K562 (cell line): ENCODE results near the gene ACTR1B. TPM values are rescaled to one million over a fixed set of nuclear protein-coding genes. Genes with fewer than 3 reads are reported as not detected.

Source experiments
- CC2D1A ChIP-seq: fragments of 450-650 bp; IDR thresholded peaks from 2 replicates; pipeline ENCODE4 v1.6.1; 2017; ENCODE audit warnings: mild to moderate bottlenecking
- HDAC2 ChIP-seq: fragments of 450-650 bp; IDR thresholded peaks from 2 replicates; pipeline ENCODE4 v1.6.1; 2016; ENCODE audit warnings: mild to moderate bottlenecking
- MGA ChIP-seq: fragments of 450-650 bp; IDR thresholded peaks from 2 replicates; pipeline ENCODE4 v1.6.1; 2016; ENCODE audit warnings: mild to moderate bottlenecking, moderate library complexity
- PKNOX1 ChIP-seq: fragments of 450-650 bp; IDR thresholded peaks from 2 replicates; pipeline ENCODE4 v1.6.1; 2016
- TFE3 ChIP-seq: fragments of 450-650 bp; formaldehyde crosslinking; IDR thresholded peaks from 2 replicates; pipeline ENCODE4 v1.4.0; 2020; ENCODE audit warnings: mild to moderate bottlenecking, mixed read lengths
- ZNF408 ChIP-seq: fragments of 250-450 bp; sonication (Bioruptor Pico); IDR thresholded peaks from 2 replicates; pipeline ENCODE4 v1.4.0; 2020; ENCODE audit warnings: low read depth, mild to moderate bottlenecking, moderate library complexity
- ZNF707 ChIP-seq: fragments of 250-450 bp; sonication (Bioruptor Pico); conservative IDR thresholded peaks from 2 replicates; pipeline ENCODE4 v1.8.0; 2022; ENCODE audit warnings: inconsistent platforms, mild to moderate bottlenecking, moderate library complexity
- polyA plus RNA-seq, 8 experiments: library from polyadenylated mRNA; depleted of rRNA in 4 of 8; stranded (reverse) in 5 of 8; unstranded in 3 of 8; fragments of >200 nt; fragmentation: Nextera tagmentation in 2 of 8; fragmentation: Illumina TruSeq in 1 of 8; extraction: Ambion mirVana in 2 of 8; extraction: Trizol in 1 of 8; gene quantifications; 2 replicates each; pipeline versions ENCODE4 v1.2.1 to v1.2.3, GENCODE V29; 2011 to 2014; ENCODE audit warnings: inconsistent platforms in 1 of 8, missing spikeins in 1 of 8
- total RNA-seq, 7 experiments: library from RNA; depleted of rRNA in 6 of 7; stranded (reverse); fragments of >200 nt in 6 of 7; fragmentation: Illumina TruSeq in 2 of 7; extraction: Trizol in 2 of 7; gene quantifications; 2 replicates each; pipeline versions ENCODE4 v1.2.1 to v1.2.3, GENCODE V29; 2011 to 2021; ENCODE audit warnings: low replicate concordance in 1 of 7

ACTR1B gene
- total and polyA plus RNA-seq, 9 of the 15 experiments (the other 6 are each of a cell fraction or from before 2014, with no cell fraction given): 0.49 to 42.3 (median 22.5) TPM

DNA sequence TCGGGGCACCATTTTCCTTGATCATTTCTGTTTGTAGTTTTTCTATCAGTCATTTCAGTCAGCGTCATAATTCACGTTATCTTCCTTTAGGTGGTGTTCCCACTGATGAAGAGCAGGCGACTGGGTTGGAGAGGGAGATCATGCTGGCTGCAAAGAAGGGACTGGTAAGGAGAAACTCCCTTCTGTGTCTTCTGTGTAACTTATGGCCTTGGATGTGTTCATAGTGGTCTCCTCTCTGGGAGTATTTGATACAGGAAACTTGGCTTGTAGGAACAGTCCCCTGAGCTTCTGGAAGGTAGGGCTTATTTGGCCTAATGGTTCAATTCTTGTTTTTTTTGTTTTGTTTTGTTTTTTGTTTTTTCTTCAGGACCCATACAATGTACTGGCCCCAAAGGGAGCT is 16.9 kb downstream of the ACTR1B start (continued):
- TF ChIP-seq MGA: no peak
- no peak for TF ChIP-seq ZNF707 (CRISPR knock-in tag)
- TF ChIP-seq CC2D1A: no peak
- no peak for TF ChIP-seq PKNOX1
- TF ChIP-seq HDAC2: no peak
- no peak for TF ChIP-seq ZNF408 (CRISPR knock-in tag)
- TF ChIP-seq TFE3 (CRISPR knock-in tag): no peak
